Measurements from ENCODE around the gene PPARD.
"Not testable (repeated sequence)": the region's sequence is repeated elsewhere in the genome, so short reads cannot be mapped to it uniquely, and the experiment has no call there.

The PPARD gene

DNA sequence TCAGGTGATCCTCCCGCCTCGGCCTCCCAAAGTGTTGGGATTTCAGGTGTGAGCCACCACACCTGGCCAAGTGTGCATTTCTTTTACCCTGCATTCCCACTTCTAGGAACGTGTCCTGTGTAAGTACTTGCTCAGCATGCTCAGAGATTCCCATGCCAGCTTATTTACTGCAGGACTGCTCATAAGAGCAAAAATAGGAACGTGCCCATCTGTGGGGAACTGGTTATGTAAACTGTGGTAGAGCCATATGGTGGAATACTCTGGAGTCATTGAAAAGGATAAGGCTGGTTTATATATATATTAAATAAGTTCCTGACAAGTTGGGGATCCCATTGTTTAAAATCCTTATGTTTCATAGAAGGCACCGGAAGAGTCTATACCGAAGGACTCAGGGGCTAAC lies 71.6 kb downstream of the PPARD start:
- no peak for DNase-seq

DNA sequence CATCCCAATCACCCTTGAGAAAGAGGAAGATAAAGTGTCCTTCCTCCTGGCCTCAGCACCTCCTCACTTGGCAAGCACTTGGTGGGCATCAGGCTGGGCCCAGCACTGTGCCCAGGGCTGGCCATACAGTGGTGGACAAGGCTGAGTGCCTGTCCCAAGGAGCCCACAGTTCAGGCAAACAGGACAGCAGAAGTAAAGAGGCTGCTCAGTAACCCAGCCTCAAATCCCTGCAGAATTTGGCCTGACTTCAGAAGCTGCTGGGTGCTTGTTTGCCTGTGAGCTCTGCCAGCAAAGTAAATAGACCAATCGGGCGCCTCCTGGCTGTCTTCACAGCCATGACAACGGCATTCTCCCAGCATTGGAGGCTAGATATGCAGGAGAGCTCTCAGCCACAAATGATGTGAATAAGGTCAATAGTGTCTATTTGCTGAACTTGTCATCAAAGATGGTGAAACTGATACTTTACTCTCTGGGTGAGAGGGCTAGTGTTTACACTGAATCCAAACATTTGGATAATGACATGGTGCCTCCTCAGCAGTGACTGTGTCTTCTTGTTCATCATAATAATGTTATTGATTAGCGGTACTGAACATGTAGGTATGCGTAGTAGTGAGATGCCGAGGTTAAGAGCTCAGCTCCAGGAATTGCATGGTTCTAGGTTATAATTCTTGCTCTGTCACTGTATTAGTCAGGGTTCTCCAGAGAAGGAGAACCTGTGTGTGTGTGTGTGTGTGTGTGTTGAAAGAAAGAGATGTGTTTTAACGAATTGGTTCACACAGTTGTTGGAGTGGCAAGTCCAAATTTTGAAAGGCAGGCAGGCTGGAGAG lies 72.9 kb downstream of the PPARD start:
- peak; percentile 88 for DNase-seq

- no peak for DNase-seq
These were observed 75.8 kb downstream of the PPARD start for GRCh38 chr6:35417979-35418661.

DNA sequence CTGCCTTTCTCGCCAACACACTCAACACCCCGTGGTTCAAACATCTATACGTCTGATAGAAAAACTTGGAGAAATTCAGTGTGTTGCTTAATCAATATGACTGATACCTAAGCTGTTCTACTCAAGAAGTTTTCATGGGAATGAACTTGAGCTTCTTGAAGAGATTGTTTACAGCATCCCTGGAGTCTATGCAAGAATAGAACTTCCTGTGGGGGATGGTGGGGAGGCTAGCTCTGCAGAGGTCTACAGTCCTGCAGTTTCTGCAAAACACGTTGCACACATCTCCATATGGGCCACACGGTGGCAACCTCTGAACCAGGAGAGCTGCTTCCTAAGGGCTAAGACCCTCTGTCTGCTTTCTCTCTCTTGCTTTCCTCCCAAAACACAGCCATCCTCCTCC lies 77.1 kb downstream of the PPARD start:
- DNase-seq = no peak

DNA sequence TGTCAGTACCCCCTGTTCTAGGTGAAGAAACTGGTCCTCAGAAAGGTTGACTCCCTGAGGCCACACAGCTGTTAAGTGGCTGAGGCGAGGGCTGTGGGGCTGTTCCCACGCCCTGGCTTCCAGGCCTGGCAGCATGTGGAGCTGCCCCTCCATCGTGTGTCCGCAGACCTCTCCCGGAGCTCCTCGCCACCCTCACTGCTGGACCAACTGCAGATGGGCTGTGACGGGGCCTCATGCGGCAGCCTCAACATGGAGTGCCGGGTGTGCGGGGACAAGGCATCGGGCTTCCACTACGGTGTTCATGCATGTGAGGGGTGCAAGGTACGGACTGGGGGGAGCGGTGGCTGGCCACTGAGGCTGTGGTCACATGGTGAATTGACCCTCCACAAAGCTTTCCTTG lies 77.6 kb downstream of the PPARD start:
- DNase-seq = no peak

- no peak for DNase-seq
These were observed 82.9 kb downstream of the PPARD start for GRCh38 chr6:35425284-35425683.

DNA sequence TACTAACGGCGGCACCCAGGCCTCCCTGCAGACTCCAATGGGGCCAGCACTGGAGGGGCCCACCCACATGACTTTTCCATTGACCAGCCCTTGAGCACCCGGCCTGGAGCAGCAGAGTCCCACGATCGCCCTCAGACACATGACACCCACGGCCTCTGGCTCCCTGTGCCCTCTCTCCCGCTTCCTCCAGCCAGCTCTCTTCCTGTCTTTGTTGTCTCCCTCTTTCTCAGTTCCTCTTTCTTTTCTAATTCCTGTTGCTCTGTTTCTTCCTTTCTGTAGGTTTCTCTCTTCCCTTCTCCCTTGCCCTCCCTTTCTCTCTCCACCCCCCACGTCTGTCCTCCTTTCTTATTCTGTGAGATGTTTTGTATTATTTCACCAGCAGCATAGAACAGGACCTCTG lies 83.7 kb downstream of the PPARD start:
- DNase-seq = no peak

DNA sequence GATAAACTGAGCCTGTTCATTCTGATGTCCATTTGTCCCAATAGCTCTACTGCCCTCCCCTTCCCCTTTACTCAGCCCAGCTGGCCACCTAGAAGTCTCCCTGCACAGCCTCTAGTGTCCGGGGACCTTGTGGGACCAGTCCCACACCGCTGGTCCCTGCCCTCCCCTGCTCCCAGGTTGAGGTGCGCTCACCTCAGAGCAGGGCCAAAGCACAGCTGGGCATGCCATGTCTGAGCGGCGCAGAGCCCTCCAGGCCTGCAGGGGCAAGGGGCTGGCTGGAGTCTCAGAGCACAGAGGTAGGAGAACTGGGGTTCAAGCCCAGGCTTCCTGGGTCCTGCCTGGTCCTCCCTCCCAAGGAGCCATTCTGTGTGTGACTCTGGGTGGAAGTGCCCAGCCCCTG lies 85.1 kb downstream of the PPARD start:
- no peak for DNase-seq

DNA sequence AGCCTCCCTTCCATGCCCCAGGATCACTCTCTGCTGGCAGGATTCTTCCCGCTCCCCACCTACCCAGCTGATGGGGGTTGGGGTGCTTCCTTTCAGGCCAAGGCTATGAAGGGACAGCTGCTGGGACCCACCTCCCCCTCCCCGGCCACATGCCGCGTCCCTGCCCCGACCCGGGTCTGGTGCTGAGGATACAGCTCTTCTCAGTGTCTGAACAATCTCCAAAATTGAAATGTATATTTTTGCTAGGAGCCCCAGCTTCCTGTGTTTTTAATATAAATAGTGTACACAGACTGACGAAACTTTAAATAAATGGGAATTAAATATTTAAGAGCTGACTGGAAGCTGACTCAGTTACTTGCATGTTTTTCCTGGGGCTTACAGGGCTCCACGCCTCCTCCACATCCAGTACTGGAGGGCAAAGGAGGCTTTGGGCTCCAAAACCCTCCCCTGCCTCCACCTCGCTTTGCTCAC lies 85.5 kb downstream of the PPARD start:
- DNase-seq = no peak

GRCh38 chr6:35428421-35429149 lies 86.2 kb downstream of the PPARD start:
- no peak for DNase-seq

- no peak for DNase-seq
These were observed 87.1 kb downstream of the PPARD start for GRCh38 chr6:35429463-35429862.

DNA sequence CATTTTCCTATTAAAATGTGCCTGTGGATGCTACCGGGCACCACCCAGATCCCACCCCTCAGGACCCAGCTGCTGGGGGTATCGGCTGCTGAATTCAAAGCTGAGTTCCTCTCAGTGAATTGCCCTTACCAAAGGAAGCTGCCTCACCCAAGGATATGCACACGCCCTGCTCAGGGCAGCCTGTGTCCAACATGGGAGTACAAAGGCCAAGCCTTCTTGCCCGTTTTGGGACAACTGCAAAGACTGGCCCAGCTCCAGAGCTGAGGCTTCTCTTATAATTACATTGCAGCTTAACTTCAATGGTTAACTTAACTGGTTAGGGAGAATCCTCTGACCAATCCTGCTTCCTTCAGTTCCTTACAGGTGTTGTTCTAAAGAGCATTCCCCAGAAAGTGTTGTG lies 89.9 kb downstream of the PPARD start:
- no peak for DNase-seq

DNA sequence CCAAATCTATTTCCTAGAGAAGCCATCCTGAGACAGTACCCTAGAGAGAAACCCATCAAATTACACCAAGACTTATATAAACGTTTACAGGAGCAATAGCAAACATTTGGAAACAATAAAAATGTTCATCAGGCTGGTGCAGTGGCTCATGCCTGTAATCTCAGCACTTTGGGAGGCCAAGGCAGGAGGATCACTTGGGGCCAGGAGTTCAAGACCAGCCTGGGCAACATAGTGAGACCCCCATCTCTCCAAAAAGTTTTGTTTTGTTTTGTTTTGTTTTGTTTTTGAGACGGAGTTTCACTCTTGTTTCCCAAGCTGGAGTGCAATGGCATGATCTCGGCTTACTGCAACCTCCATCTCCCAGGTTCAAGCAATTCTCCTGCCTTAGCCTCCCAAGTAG lies 90.3 kb downstream of the PPARD start:
- DNase-seq = not testable (repeated sequence)

DNA sequence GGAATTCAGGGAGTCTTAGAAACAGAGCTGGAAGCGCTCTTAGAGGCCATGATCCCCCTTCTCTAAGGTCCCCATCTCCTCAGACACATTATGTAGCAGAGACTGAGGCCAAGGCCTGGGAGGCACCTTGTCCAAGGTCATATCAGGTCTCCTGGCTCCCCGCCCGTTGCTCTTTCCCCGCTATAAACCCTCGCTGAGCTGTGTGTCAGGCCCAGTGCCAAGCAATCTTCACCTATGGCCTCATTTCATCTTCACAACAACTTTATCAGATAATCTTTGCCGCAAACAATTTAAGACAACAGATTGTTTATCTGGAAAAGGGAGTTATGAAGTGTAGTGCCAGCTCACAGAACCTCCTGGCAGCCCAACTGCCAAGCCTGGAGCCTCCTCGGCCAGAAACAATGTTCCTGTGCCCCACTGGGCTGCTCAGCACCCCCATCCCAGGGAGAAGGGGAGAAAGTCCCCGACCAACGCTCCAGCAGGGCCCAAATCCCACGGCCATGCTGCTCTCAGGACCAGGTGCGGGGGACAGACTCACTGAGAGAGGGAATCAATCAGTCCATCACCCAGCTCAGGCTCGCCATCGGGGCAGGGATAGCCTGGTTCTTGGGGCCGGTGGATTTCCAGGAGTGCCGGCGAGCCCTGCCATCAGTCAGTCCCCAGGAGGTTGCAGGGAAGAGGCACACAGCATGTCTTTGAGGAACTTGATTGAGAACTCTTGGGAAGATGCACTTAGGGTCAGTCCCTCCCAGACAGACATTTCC lies 92.9 kb downstream of the PPARD start:
- no peak for DNase-seq

GRCh38 chr6:35436071-35436857 lies 93.9 kb downstream of the PPARD start:
- no peak for DNase-seq

GRCh38 chr6:35438378-35439065 lies 96.2 kb downstream of the PPARD start:
- not testable (repeated sequence) for DNase-seq

DNA sequence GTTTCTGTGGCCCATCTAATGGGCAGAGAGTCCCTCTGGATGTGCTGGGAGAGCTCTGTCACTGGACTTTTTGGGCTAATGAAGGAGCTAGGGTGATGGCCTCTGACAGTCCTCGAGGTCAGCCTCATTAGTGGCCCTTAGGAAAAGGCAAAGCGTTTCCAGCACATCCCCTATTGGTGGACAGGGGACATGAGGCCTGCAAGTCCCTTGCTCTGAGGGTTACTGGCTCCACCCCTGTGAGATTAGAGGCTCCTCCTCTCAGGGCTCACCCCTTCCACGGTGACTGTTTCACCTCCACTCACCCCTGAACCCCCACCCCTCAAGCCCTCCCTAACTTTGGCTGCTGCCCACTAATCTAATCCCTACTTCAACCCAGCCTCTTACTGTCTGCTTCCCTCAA lies 97.0 kb downstream of the PPARD start:
- no peak for DNase-seq

DNA sequence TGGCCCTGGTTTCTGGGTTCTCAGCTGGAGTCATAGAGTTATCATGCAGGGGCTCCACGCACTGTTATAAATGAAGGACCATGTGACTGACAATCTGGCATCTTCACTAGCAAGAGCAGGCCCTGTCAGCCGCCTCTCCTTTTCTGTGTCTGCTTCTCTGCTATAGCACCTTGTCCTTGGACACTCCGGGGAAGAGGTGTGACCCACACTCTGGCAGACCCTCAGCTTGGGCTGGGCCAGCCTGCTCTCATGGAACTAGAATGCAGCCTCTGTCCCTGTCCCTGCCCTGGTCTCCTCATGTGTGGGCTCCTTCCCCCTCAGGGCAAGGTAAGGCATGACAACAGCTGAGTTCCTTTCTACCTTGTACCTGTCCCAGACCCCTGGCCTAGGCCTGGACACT lies 98.8 kb downstream of the PPARD start:
- DNase-seq = no peak

- DNase-seq = no peak
These were observed 99.3 kb downstream of the PPARD start for GRCh38 chr6:35441642-35442041.

GRCh38 chr6:35442693-35443092 lies 100.3 kb downstream of the PPARD start:
- DNase-seq = no peak

- DNase-seq = no peak
These were observed 101.1 kb downstream of the PPARD start for GRCh38 chr6:35443341-35444030.

Data from NCI-H774 (cell line).